Mesothelial cell of epicardium (in vitro differentiated cells): ENCODE results near the gene MAML2. TPM values are rescaled to one million over a fixed set of nuclear protein-coding genes. Genes with fewer than 3 reads are reported as not detected.
A peak's percentile ranks its signal among the peaks of the same experiment; 100 is the strongest.

Source experiments
- DNase-seq, 2 experiments: peaks; one replicate each; pipeline ENCODE4 v3.0.0; 2021; ENCODE audit warnings: low spot score in 2 of 2; ENCODE audit not compliant: unreplicated experiment in 2 of 2
- H3K27ac Mint-ChIP-seq: 2 replicates; pipeline ENCODE4 v1.8.0; 2021; ENCODE audit warnings: mixed read lengths
- H3K27me3 Mint-ChIP-seq: 2 replicates; pipeline ENCODE4 v1.8.0; 2021; ENCODE audit warnings: low read depth, mixed read lengths
- H3K36me3 Mint-ChIP-seq: 2 replicates; pipeline ENCODE4 v1.8.0; 2021; ENCODE audit warnings: mixed read lengths
- H3K4me1 Mint-ChIP-seq: 2 replicates; pipeline ENCODE4 v1.8.0; 2021; ENCODE audit warnings: mixed read lengths
- H3K4me3 Mint-ChIP-seq: 2 replicates; pipeline ENCODE4 v1.8.0; 2021; ENCODE audit warnings: mild to moderate bottlenecking, moderate library complexity, mixed read lengths
- H3K9me3 Mint-ChIP-seq: 2 replicates; pipeline ENCODE4 v1.8.0; 2021; ENCODE audit warnings: mixed read lengths
- CTCF ChIP-seq: fragments of 200-600 bp; sonication (generic); IDR thresholded peaks from one replicate; pipeline ENCODE4 v1.5.0; 2021; ENCODE audit warnings: antibody characterized with exemption; ENCODE audit not compliant: unreplicated experiment
- total RNA-seq: library from RNA; stranded (reverse); gene quantifications from 3 replicates; pipeline ENCODE4 v1.2.1, GENCODE V29; 2021

Gene MAML2
- total RNA-seq, 1 donor from 2014 or later, result 38.3 TPM

GRCh38 chr11:95991545-95991944, 351.4 kb downstream of the MAML2 start:
- DNase-seq, result no peak
- peak overlapping the region; percentile 98 for H3K27ac Mint-ChIP-seq
- H3K4me1 Mint-ChIP-seq, result peaks cover 29% of the 10 kb centered on the region
- H3K9me3 Mint-ChIP-seq, result no peaks in the 10 kb centered on the region
- no peak overlapping the region for H3K4me3 Mint-ChIP-seq
- H3K36me3 Mint-ChIP-seq, result peaks cover 13% of the 10 kb centered on the region
- H3K27me3 Mint-ChIP-seq, result no peaks in the 10 kb centered on the region
- TF ChIP-seq CTCF, result no peak

- Mint-ChIP-seq H3K4me1 (peaks cover 25% of the 10 kb centered on the region), H3K27me3 (no peaks in the 10 kb centered on the region), H3K9me3 (no peaks in the 10 kb centered on the region), H3K4me3 (no peak overlapping the region), H3K27ac (peak overlapping the region; percentile 98), H3K36me3 (peaks cover 13% of the 10 kb centered on the region)
- TF ChIP-seq CTCF, result no peak
- DNase-seq, result no peak
Observed at GRCh38 chr11:95991101-95991500, 351.9 kb downstream of the MAML2 start.

- H3K27me3 Mint-ChIP-seq, result no peaks in the 10 kb centered on the region
Observed at GRCh38 chr11:95989780-95990179, 353.2 kb downstream of the MAML2 start.

GRCh38 chr11:95989076-95989605, 353.9 kb downstream of the MAML2 start:
- Mint-ChIP-seq H3K4me3 (no peak overlapping the region), H3K4me1 (peaks cover 25% of the 10 kb centered on the region), H3K36me3 (peaks cover 22% of the 10 kb centered on the region), H3K27me3 (no peaks in the 10 kb centered on the region), H3K27ac (peak overlapping the region; percentile 6), H3K9me3 (no peaks in the 10 kb centered on the region)
- TF ChIP-seq CTCF, result no peak
- DNase-seq, result no peak

More at GRCh38 chr11:95989780-95990179, 353.2 kb downstream of the MAML2 start:
- H3K4me1 Mint-ChIP-seq, result peaks cover 28% of the 10 kb centered on the region
- H3K36me3 Mint-ChIP-seq, result peaks cover 17% of the 10 kb centered on the region
- TF ChIP-seq CTCF, result no peak
- no peak for DNase-seq
- peak overlapping the region; percentile 6 for H3K27ac Mint-ChIP-seq
- H3K4me3 Mint-ChIP-seq, result no peak overlapping the region
- no peaks in the 10 kb centered on the region for H3K9me3 Mint-ChIP-seq

GRCh38 chr11:95985174-95985808, 357.7 kb downstream of the MAML2 start:
- H3K27me3 Mint-ChIP-seq, result no peaks in the 10 kb centered on the region
- TF ChIP-seq CTCF, result no peak
- no peak for DNase-seq
- H3K36me3 Mint-ChIP-seq, result peaks cover 36% of the 10 kb centered on the region
- no peaks in the 10 kb centered on the region for H3K9me3 Mint-ChIP-seq
- H3K27ac Mint-ChIP-seq, result peak overlapping the region; percentile 63
- no peak overlapping the region for H3K4me3 Mint-ChIP-seq
- H3K4me1 Mint-ChIP-seq, result peaks cover 2% of the 10 kb centered on the region
